ENCODE results near the gene MED13L.

Gene MED13L

DNA sequence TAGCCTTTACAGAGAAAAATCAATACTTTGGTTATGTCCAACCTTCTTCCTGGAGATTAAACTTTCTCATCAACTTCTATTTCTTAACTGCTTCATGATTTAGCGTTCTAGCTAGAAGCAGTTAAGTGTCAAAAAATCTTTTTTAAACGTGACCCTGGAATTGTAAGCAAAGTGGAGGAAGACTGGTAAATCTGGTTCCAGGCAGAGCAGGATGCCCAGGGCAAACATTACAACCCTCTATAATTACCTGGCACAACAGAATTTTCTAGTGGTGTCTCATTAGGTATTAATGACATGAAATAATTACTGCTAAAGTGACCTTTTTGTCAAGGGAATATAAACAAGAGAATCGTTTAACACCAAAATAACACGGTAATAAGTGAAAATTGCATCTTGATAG is 320.8 kb downstream of the MED13L start:
- DNase-seq, result no peak

DNA sequence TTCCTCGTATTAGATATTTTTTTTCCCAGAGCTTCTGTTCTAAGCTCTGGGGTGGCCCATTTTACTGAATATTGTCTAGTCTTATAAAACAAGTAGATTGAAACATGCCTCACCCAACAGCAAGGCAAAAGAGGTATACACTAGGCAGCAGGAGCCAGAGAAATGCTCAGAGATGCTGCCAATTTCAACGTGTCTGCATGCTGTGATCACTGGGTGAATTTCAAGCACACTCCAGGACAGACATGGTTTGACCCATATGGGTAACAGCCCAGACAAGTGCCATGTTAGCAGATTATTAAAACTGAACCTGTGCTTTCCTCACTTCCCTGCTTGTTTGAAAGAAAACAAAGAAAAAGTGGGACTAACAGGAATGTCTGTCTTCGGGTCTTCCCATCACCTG is 321.3 kb downstream of the MED13L start:
- no peak for DNase-seq

DNA sequence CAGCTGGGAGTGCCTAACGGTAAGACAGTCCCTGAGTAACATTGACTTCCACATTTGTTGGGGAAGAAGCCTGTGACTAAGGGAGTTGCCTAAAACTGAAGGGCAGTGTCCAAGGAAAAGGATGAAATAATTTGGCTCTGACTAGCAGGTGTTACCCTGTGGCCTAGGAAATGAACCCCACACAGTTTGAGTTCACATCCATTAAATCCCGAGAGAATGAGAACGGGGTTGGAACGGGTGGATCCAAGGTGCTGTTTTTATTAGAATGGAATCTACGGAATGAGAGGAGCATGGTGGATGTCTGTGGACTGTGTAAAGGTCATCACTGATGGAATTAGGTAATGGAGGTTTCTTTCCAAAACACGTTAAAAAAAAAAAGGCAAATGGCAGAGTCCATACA is 324.0 kb downstream of the MED13L start:
- DNase-seq, result no peak

DNA sequence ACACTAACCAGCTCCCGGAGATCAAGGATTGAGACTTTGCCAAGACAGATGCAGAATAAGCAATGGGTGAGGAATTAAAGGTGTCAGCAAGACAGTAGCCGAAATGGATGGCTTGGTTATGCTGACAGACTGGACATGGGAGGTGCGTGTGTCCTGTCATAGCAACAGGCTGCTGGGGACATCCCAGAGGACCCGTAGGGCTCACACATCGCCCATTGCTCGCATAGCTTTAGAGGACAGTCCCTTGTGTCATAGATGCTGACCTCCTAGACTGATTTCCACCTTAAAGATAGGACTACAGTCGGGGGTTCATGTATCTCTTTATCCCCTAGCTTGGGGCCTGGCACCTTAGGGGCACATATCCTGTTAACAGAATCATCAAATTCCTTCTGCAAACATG is 324.5 kb downstream of the MED13L start:
- no peak for DNase-seq

DNA sequence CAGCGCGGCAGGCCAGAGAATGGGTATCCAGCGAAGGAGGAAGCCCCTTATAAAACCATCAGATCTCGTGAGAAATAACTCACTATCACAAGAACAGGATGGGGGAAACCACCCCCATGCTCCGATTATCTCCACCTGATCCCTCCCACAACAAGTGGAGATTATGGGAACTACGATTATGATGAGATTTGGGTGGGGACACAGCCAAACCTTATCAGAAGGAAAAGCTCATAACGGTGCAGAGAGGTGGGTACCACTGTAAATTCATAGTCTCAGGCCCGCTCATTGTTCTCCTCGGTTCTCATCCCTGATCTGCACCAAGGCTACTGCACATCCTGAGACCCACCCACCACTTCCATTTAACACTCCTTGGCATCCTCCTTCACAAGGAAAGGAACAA is 326.5 kb downstream of the MED13L start:
- DNase-seq, result no peak

DNA sequence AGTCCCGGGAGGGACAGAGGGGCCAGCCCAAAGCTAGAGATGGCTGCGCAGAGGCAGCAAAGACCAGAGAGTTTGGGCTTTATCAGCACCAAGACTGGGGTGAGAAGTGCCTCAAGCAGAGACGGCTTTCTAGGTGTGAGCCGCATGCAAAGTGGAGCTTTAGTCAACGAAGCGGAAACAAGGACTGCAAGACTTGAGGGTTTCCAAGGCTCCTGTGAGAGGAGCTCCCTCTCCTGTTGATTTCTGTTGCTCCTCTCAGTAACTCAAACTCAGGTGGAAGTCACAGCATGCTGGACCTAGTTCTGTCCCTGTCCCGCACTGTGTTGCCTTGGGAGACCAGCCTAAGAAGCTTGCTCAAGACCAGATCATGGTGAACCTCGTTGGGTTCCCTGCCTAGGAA is 327.8 kb downstream of the MED13L start:
- no peak for DNase-seq

DNA sequence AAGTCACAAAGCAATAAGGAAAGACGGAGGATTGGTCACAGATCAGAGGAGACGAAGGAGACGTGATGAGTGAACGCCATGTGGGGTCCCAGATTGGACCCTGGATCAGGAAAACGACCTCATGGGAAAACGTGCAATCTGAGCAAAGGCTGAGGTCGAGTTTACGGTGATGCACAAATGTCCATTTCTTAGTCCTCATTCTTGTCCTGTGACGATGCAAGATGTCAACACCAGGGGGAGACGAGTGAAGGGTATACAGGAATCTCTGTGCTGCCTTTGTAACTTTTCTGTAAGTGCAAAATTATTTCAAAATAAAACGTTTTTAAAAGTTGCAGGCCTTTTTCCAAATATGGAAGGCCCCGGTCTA is 329.8 kb downstream of the MED13L start:
- no peak for DNase-seq

DNA sequence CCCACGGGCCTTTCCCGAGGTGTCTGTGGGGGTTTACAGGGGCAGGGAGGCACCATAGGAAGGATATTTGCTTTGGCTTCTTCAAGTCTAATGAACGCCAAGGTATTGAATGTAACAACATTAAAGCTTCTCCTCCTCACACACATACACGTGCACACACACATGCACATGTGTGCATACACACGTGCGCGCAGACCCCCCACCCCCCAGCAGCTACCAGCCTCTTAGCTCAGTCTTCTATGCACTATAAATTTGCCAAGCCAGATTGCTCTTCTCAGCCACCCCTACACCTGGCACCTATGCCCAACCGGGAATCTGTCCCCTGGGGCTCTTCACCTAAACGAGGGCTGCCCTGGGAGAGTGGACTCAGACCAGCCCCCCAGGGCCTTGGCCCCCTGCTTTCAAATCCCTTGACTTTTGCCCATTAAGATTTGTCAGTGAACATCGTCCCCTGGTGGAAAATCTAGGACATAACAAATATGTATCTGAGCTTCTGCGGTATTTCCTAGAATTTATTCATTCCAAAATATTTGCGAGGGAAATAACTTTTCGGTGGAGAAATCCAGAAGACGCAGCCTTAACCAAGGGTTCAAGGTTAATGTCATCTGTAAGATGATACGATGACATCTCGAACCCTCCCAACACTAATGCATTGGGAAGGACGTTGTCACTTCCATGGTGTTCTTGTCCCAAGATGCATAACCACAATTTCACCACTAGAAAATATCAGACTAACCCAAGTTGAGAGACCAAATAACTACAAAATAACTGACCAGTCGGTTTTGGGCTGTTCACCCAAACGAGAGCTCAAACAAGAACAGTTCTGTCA is 330.4 kb downstream of the MED13L start:
- no peak for DNase-seq

DNA sequence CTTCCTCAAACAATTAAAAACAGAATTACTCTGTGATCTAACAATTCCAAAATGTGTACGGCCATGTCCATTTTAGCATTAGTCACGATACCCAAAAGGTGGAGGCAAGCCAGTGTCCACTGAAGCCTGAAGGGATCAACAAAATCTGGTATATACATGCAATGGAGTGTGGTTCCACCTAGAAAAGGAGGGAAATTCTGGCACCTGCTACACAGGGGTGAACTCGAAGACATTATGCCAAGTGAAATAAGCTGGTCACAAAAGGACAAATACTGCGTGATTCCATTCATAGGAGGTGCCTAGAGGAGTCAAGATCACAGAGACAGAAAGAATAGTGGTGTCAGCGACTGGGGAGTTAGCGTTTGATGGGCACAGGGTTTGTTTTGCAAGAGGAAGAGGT is 331.4 kb downstream of the MED13L start:
- DNase-seq, result no peak

DNA sequence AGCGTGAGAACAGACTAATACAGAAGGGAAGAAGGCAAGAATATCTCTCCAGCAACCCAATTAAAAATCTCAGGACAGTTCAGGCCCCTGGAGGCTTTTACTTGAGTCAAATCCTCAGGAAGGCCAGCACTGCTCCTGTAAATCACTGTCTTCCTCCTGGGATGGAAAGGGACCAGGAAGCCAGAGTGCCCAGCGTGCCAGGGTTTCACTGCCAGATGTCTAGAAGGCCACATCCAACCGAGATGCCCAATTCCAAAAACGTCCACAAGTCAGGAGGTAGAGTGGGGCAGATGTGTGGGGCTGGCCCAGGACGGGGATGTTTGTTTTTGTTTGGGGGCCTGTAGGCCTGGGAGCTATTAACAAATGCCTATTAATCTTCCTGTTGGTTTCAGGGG is 332.0 kb downstream of the MED13L start:
- no peak for DNase-seq

DNA sequence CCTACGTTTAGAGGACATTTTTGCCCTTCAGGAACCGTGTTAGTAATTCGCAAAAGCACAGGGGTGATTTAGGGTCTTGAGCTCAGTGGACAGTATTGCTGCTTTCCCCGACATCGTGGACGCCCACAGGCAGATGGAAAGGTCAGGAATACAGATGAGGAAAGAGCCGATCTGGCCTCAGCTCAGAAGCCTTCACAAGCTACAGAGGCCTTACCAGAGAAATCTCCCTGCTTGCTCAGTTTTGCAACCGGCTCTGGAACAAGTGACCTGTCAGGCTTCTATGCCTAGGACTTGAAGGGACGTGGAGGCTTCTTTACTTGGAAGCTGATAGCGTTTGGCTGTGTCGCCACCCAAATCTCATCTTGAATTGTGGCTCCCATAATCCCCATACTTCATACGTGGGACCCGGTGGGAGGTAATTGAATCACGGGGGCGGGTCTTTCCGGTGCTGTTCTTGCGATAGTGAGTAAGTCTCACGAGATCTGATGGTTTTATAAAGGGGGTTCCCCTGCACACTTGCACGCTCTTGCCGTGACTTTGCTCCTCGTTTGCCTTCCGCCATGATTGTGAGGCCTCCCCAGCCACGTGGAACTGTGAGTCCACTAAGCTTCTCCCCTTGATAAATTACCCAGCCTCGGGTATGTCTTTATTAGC is 332.5 kb downstream of the MED13L start:
- no peak for DNase-seq

DNA sequence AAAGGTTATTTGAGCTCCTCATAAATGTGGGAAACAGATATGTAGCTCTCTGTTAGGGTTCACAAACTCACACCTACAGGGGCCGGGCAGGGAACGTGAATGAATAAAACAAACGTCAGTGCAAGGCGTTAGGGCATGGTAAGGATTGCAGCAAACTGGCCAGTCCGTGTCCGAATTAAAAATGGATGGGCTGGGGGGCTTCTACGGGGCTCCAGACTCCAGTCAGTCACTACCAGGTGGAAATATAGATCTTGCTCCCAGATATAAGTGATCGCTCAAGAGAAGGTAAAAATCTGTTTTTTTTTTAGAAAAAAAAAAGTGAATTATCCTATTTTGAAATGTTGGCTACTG is 333.1 kb downstream of the MED13L start:
- no peak for DNase-seq

DNA sequence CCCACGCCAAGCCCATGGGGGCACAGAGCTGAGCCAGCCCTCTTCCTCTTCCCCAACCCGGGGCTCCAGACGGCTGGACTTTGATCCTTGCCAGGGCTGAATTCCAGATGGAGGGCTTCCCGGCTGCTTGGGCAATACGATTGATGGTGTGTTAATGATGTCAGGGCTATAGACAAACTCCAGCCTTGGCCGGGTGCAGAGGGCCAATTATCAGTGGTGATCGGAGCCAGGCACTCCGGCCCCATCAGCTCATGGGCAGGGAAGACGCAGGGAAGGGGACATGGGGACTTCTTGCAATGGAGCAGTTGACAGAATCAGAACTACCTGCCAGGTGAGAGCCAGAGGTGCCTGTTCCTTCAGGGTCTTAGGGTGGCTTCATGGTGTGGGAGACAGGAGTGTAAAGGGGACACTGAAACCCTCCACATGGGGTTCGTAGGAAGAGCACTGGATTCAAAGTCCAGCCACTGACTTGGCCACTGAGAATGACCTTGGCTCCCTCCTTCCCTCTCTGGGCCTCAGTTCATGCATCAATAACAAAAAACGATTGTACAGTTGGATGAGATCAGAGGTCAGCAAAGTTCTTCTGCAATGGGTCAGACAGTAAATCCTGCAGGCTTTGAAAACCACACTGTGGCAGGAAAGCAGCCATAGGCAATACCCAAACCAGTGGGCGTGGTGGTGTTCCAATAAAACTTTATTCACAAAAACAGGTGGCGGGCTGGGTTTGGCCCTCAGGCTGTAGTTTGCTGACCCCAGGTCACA is 333.7 kb downstream of the MED13L start:
- DNase-seq, result no peak

DNA sequence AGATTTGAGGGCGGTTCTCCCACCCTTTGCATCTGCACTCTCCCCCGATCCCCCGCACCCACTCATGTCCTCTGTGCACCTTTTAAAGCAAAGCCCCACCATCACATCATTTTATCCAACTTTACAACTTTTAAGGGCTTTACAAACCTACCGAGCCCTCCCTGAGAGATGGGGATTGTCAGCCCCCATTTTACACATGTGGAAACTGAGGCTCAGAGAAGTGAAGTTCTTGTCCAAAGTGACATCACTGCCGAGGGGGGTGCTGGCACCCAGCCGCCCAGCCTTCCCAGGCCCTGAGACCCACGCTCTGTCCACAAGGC is 334.2 kb downstream of the MED13L start:
- DNase-seq, result no peak

DNA sequence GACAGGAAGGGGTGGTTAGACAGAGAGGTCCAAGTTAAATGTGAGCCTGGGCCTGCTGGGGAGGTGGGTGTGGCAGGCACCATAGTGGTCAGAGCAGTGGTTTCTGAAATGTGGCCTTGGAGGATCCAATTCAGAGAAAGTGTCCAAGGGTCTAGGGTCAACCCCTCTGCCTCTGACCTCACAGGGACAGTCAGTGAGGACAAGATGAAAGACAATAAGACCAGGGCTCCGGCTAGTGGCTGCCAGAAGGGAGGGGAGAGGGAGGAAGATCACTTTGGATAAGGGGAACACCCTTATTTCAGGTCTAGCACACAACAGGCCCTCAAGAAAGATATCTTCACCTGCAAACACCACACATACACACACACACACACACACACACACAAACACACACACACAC is 335.1 kb downstream of the MED13L start:
- DNase-seq, result no peak

DNA sequence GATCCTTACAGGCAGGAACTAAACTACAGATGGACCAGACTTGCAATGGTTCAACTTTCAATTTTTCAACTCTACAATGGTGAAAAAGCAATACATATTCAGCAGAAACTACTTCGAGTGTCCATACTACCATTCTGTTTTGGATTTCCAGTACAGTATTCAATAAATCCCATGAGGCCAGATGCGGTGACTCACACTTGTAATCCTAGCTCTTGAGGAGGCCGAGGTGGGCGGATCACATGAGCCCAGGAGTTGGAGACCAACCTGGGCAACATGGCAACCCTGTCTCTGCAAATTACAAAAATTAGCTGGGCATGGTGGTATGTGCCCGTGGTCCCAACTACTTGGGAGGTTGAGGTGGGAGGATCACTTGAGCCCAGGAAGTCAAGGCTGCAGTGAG is 336.1 kb downstream of the MED13L start:
- no peak for DNase-seq

DNA sequence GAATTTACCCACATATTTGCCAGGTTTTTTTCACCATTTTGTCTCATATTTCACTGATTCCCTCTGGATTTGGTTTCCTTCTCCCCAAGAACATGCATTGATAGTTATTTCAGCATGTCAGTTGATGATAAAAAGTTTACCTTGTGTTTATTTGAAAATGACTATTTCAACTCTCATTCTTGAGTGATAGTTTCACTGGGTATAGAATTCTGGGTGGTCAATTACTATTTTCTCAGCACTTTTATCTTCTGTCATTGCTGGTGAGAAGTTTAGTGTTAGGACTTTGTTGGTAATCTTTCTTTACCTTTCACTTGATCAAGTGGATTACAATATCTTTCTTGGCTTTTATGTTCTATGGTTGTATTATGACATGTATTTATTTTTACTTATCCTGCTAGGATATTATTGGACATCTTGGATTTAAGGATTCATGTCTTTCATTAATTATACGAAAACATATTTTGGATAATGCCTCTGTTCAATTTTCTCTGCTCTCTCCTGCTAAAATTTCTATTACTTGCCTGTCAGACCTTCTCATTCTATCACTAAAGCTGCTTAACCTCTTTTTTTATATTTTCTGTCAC is 338.6 kb downstream of the MED13L start:
- DNase-seq, result no peak

DNA sequence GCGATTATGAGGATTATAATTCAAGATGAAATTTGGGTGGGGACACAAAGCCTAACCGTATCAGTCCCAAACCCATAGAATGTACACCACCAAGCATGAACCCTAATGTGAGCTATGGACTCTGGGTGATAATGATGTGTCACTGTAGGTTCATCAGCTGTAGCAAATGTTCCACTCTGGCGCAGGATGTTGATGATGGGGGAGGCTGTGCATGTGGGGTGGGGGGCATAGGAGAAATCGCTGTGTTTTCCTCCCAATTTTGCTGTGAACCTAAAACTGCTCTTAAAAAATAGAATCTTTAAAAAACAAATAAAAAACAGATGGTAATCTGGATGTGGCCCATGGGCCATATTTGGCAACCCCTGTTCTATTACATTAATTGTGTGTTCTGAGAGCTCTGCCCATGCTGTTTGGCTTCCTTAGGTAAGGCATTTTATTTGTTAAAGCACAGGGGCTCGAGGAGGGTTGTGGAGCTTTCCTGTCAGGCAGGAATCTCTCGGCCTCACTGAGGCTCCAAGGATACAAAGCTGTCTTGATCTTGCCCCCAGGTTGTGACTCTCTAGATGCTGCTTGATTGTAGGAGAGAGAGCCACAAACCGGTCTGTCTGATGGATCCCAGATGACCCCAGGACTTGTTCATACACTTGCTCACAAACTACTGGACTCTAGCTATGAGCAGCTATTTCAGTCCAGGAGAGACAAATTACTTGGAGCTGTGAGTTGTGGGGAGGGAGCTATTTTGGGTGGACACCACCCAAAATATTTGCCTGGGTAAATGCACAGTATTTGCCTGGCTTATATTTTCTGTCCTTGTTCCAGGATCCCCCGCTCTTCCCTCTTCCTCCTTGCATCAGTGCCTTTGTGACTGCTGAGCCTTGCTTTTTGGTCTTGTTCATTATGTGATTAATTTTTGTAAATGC is 340.2 kb downstream of the MED13L start:
- DNase-seq, result no peak

DNA sequence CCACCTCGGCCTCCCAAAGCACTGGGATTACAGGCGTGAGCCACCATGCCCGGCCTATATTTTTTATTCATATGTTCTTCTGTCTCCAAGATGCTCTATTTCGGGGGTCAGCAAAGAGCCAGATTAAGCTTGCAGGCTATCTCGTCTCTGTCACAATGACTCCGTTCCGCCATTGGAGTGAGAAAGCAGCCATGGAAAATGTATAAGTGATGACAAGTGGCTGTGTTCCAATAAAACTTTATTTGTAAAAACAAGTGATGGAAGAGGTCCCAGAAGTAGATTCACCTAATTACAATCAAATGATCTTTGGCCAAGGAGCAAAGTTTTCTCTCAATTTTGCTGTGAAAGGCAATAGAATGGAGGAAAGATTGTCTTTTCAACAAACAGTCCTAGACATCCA is 342.6 kb downstream of the MED13L start:
- DNase-seq, result no peak

DNA sequence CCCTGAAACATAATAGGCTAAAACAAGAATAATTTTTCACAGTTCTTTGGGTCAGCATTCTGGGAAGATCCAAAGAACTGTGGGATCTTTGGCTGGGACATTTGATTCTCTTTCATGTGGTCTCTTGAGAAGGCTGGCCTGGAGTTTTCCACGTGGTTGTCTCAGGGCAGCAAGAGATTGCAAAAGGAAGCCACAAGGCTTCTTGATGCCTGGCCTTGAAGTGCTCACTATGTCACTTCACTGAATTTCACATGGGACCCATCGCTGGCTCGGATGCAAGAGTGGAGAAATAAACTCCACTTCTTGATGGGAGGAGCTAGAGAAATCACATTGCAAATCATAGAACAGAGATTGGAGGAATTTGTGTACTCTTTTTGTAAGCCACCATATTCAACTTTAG is 343.4 kb downstream of the MED13L start:
- no peak for DNase-seq

DNA sequence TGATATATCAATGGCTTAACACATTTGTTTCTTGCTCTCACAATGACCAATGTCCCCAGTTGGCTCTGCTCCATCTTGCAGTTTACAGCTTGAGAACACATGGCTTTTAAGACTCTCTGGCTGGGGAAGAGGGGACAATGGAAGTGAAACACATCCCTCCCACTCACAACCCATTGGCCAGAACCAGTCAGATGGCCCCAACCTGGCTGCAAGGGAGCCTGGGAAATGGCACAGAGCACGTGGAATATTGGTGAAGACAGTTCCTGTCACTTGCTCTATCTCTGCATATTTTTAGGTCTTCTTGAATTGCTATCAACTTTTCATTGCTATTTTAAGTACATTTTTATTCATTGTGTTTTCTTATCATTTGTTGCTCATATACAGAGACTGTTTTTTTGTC is 345.4 kb downstream of the MED13L start:
- DNase-seq, result no peak

DNA sequence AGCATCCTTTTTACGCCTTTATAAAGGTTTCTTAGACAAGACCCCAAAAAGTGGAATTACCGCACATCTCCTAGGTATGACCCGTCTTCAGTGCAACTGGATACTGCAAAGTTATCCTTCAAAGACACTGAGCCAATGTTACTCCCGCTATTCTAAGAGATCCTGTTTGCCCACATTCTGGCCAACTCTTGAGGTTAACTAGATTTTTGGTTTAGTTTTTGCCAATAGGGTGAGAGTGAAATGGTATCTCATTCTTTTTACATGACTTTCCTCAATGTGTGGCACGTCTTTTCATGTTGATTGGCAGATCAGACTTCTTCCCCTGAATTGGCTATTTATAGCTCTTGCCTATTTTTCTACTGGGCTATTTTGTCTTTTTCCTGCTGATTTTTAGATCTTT is 347.2 kb downstream of the MED13L start:
- no peak for DNase-seq

Measured in NCI-H1436 treated with DMSO at 0.1 percent for 48 hours (cell line).